ENCODE measurements around the gene WIZ.
"Not testable (repeated sequence)": the region's sequence is repeated elsewhere in the genome, so short reads cannot be mapped to it uniquely, and the experiment has no call there.

WIZ gene, protein sequence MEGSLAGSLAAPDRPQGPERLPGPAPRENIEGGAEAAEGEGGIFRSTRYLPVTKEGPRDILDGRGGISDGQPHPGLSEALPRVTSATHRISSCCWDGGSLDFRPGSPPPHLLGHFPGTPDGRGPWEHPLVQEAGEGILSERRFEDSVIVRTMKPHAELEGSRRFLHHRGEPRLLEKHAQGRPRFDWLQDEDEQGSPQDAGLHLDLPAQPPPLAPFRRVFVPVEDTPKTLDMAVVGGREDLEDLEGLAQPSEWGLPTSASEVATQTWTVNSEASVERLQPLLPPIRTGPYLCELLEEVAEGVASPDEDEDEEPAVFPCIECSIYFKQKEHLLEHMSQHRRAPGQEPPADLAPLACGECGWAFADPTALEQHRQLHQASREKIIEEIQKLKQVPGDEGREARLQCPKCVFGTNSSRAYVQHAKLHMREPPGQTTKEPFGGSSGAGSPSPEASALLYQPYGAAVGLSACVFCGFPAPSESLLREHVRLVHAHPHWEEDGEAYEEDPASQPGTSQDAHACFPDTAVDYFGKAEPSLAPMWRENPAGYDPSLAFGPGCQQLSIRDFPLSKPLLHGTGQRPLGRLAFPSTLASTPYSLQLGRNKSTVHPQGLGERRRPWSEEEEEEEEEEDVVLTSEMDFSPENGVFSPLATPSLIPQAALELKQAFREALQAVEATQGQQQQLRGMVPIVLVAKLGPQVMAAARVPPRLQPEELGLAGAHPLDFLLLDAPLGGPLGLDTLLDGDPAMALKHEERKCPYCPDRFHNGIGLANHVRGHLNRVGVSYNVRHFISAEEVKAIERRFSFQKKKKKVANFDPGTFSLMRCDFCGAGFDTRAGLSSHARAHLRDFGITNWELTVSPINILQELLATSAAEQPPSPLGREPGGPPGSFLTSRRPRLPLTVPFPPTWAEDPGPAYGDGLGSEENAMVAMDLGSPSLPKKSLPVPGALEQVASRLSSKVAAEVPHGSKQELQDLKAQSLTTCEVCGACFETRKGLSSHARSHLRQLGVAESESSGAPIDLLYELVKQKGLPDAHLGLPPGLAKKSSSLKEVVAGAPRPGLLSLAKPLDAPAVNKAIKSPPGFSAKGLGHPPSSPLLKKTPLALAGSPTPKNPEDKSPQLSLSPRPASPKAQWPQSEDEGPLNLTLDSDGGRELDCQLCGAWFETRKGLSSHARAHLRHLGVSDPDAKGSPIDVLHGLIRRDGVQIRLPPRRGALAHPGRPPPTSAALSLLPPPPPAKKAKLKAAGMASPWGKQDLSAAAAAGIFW (N-terminal part only)

DNA sequence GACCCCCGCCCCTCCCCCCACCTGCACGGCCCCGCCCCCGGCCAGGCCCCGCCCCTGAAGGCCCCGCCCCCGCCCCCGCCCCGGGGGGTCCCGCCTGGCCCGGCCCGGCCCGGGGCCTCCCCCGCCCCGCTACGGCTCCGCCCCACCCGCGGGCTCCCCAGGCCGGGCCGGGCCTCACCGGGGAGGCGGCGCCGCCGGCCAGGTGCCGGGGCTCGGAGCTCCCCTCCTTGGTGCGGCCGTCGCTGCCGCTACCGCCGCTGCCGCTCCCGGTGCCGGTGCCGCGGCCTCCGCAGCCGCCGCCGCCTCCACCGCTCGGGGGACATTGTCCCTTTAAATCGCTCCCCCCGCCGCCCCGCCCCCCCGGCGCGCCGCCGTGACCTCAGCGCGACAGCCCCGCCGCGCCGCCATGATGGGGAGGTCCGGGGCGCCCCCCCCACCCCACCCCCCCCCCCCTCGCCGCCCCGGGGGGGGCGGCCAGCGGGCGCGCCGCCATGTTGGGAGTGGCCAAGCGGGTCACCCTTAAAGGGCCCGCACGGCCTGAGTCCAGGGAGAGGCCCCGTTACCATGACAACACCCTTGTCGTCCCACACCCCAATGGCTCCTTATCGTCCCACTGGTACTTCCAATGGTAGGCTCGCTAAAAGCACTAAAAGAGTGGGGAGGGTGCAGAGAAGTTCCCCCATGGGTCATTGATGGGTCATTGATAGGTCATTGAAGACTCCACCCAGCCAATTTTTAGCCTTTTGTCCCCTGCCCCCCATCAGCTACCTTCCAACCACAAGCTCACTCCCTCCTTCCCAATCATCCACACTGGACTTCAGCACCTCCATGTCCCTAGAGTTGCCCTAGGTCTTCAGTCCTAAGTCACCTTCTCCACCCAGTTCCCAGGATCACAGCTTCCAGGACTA lies at the start of gene WIZ:
TSS of gene WIZ (minus strand) at position 337 of the 908 bp plus-strand sequence. CDS start 1,649 bp downstream, outside the sequence.
- DNase-seq (ENCODE audit: low spot score) = peak; percentile 58

DNA sequence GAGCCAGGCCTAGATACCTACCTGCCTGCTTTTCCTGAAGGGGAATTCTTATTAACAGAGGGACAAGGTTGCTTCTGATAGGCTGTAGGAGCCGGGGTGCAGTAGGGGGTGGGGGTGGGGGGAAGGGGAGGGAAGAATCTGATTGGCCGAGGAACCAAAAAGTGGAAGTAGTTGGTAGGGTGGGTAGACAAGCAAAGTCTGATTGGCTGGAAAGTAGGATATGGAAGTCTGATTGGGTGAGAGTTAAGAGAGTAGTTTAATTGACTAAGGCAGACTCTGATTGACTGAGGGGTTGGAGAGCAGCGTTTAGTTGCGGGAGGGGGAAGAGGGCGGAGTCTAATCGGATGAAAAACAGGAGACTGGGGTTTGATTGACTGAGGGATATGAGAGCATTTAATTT lies 49.2 kb upstream of the WIZ start:
- no peak for DNase-seq (ENCODE audit: low spot score)

DNA sequence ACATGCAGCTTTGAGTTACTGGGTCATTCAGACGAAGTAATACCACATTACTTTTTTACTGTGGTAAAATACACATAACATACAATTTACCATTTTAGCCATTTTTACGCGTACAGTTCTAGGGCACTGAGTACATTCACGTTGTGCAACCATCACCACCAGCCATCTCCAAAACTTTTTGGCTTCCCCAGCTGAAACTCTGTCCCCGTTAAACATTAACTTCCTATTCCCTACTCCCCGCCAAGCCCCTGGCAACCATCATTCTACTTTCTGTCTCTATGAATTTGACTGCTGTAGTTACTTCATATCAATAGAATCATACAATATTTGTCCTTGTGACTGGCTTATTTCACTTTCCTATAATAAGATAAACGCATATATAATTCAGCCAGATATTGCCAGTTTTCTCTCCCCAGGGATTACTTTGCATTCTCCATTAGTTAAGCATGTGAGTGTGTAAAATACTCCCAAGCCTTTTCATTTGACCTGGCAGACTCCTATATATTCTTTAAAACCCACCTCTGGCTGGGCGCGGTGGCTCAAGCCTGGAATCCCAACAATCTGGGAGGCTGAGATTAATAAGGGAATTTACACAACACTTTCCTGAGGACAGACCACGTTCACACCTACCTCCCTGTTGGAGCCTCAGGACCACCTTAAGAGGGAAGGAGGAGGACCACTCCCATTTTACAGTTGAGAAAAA lies 48.6 kb upstream of the WIZ start:
- no peak for DNase-seq (ENCODE audit: low spot score)

DNA sequence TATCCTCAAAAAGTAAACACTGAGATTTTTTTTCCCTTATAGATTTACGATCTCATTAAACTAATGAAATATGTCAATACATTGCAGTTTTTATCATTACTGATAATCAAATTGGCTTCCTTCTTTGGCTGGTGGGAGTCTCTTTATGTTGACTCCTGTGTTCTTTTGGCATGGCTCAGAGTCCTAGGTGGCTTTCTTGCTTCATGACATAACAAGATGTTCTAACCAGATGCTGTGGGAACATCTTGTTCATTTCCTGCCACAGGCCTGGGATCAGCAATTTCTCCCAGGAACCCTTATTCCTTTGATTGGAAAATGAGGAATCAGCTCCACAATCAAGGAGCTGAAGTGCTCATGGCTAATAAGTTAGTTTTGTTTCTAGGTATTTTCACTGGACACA lies 45.4 kb upstream of the WIZ start:
- DNase-seq (ENCODE audit: low spot score) = no peak

DNA sequence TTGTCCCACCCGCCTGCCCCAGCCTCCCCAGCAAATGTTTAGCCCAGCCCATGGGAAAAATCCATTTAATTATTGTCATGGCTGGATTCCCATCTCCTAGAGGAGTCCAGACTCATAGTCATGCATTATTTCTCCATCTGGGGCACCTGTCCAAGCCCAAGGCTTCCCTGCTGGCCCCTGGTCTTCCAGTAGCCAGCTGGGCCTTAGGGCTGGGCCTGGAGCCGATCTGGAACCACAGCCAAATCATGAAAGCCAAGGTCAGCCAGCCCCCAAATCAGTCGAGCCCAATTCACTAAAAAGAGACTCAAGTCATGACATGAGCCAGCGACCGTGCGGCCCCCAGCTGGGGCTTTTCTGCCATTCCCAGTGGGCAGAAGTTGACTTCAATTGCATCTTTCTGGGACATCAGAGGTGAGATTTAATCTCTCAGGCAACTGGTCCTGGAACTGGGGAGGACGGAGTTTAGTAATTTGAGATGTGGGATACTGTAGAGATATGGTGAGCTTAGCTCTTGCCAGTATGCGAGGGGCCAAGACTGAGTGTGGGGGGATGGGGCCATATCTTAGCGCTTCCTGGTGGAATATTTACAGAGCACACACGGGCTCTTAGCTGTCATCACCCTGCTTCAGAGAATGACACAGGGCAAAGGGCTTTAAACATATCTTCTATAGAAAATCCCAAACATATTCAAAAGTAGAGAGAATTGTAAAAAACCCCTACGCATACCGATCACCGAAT lies 38.9 kb upstream of the WIZ start:
- no peak for DNase-seq (ENCODE audit: low spot score)

DNA sequence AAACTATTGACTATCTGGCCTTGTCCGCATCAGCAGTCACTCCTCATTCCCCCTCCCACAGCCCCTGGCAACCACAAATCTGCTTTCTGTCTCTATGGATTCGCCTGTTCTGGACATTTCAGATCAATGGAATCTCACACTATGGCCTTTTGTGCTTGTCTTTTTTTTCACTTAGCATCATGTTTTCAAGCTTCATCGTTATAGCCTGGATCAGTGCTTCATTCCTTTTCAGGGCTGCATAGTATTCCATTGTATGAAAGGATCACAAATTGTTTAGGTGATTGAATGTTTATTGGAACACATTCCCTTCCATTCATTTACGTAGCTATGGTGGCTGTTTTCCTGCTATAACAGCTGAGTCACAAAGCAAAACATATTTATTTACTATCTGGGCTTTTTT lies 37.3 kb upstream of the WIZ start:
- DNase-seq (ENCODE audit: low spot score) = no peak

DNA sequence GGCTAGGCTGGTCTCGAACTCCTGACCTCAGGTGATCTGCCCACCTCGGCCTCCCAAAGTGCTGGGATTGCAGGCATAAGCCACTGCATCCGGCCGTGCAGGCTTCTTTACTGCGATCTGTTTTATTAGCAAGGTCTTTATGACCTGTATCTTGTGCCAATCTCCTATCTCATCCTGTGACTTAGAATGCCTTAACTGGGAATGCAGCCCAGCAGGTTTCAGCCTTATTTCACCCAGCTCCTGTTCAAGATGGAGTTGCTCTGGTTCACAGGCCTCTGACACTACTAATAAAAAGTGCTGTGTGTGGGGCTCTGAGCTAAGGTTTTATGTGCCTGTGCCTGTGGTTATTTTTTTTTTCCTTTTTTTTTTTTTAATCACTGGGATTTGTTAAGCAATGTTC lies 36.0 kb upstream of the WIZ start:
- not testable (repeated sequence) for DNase-seq (ENCODE audit: low spot score)

DNA sequence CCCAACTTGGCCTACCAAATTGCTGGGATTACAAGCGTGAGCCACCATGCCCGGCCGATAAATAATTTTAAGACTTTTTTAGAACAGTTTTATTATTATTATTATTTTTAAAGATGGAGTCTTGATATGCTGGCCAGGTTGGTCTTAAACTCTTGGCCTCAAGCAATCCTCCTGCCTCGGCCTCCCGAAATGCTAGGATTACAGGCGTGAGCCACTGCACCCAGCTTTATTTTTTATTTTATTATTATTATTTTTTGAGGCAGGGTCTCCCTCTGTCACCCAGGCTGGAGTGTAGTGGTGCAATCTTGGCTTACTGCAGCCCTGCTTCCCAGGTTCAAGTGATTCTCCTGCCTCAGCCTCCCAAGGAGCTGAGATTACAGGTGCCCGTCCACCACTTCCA lies 31.2 kb upstream of the WIZ start:
- not testable (repeated sequence) for DNase-seq (ENCODE audit: low spot score)

DNA sequence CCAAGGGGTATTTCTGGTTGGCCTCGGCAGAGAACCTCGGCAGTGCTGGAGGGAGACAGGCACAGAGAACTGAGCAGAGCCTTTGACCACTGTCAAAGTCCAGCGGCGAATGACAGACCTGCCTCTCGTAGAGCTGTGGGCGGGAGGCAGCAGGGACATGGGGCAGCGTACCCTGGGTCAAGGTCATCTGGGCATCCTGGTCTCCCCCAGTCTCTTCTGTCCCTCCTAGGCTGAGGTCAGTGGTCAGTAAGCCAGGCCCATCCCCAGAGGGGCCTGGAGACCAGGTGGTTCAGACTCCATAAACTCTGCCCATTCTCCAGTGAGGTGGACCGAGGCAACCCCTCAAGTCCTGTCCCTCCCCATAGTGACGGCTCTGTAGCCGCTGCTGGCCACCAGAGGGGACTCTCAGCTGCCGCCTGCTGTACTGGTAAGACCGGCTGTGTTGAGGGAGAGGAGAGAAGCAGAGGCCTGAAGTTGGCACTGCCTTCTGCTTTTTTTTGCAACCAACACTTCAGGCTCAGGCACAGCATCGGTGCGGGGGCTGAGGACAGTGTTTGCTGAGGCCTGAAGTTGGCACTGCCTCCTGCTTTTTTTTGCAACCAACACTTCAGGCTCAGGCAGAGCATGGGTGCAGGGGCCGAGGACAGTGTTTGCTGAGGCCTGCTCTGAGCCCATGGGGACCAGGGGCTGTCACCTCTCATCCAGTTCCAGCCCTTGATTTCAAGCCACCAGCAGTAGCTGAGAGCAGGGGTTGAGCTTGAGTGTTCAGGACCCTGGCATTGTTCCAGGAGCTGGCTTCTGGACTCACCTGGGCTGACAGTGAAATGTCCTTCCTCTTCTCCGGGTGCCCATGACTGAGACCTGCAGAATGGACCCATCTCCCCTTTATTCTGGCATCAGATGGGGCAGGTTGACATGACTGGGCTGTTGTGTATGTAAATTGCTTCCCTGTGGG lies 29.9 kb upstream of the WIZ start, which contains the start of gene PGLYRP2:
TSS of gene PGLYRP2 (minus strand) at position 111 of the 955 bp plus-strand sequence. CDS start 130 bp downstream, outside the sequence.
- DNase-seq (ENCODE audit: low spot score) = no peak

DNA sequence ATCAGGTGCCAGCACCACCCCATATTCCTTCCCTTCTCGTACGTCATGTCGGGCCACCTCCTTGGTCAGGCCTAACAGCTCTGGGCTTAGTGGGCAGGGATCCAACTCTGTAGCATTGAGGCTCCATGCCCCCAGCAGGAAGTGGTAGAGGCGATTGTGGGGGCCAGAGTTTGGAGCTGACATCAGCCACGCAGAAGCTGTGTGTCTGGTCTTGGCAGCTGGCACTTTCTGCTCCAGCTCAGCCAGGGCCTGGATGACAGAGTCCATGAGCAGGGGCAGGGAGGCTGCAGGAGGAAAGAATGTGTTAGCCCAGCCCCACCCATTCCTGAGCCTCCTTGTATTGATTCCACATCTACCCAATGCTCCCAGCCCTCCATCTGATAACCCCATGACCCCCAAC lies 26.6 kb upstream of the WIZ start:
- no peak for DNase-seq (ENCODE audit: low spot score)

DNA sequence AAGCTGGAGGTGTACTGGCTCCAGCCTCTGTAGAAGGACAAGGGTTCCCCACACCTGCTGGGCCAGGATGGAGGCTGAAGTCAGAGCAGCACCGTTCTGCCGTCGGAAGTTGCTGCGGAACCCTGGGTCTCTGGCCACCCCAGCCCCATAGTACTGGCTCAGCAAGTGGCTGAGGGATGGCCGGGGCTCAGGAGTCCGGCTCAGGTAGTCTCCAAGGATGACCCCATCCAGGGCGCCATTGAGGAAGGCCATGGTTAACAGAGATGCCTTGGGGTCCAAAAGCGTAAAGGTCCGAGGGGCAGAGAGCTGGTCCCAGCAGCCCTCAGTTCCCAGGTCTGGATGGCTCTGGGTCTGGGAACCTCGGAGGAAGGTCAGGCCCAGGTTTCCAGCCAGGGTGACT lies 25.9 kb upstream of the WIZ start:
- no peak for DNase-seq (ENCODE audit: low spot score)

DNA sequence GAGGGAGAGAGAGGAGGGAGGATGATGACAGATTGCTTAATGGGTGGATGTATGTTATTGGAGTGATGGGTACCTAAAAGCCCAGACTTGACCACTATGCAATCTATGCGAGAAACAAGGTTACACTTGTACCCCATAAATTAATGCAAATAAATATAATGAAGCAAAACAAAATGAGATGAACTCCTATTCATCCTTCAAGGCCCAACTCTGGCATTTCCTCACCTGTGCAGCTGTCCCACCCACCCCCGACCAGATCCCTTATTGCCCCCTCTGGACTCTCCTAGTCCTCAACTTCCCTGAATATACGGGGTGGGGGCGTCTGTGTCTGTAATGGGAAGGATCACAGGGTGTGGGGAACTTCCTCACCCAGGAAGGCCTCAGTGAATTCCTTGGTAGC lies 25.4 kb upstream of the WIZ start:
- DNase-seq (ENCODE audit: low spot score) = no peak

DNA sequence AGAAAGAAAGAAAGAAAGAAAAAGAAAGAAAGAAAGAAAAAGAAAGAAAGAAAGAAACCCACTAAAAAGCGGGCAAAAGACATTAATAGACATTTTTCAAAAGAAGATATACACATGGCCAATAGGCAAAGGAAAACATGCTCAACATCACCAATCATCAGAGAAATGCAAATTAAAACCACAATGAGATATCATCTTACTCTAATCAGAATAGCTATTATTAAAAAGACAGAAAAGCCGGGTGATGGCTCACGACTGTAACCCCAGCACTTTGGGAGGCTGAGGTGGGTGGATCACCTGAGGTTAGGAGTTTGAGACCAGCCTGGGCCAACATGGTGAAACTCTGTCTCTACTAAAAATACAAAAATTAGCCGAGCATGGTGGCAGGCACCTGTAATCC lies 24.1 kb upstream of the WIZ start:
- not testable (repeated sequence) for DNase-seq (ENCODE audit: low spot score)

DNA sequence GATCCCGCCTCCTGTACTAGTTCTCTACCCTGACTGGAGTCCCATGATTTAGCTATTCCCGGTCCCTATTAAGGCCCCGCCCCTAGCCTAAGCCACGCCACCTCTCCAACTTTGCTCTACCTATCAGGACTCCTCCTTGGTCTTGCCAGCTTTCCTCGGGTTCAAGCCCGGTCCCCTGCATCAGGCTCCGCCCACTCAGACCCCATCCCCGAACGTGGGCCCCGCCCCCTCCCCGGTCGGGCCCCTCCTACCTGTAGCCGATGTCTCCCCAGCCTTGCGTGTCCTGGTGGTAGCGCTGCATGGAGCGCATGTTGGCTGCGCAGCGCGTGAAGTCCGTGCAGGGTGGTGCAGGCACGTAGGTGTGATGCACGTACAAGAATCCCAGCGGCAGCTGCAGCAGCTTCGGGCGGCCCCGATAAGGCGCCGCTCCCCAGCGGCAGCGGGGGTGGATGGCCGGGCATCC lies 21.9 kb upstream of the WIZ start:
- no peak for DNase-seq (ENCODE audit: low spot score)

DNA sequence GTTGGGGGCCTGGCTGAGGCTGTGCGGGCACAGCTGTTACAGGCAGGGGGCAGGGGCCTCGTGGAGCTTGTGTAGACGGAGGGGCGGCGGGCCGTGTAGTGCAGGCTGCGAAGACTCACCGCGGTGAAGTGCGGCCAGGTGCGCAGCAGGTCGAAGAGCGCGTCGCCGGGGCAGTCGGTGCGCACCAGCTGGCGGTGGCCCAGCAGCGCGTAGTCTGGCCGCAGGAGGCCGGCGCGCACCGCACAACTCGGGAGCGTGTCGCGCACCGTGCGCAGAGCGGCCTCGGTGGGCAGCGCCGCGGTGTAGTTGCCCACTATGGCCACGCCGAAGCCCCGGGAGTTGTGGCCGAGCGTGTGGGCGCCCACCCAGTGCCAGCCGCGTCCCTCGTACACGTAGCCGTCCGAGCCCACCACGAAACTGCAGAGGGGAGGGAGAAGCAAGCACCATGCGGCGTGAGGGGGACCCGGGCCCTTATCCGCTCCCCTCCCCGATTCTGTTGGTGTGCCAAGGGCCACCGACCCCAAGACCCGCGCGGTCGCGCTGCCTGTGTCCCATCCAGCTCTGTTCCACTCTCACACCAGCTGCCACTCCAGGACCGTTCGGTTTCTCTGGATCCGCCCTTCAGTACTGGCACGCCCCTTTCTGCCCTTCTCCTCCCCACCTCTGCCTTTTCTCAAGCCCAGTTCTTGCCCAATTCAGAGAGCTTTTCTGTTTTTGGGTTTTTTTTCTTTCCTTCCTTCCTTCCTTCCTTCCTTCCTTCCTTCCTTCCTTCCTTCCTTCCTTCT lies 19.9 kb upstream of the WIZ start:
- DNase-seq (ENCODE audit: low spot score) = no peak

DNA sequence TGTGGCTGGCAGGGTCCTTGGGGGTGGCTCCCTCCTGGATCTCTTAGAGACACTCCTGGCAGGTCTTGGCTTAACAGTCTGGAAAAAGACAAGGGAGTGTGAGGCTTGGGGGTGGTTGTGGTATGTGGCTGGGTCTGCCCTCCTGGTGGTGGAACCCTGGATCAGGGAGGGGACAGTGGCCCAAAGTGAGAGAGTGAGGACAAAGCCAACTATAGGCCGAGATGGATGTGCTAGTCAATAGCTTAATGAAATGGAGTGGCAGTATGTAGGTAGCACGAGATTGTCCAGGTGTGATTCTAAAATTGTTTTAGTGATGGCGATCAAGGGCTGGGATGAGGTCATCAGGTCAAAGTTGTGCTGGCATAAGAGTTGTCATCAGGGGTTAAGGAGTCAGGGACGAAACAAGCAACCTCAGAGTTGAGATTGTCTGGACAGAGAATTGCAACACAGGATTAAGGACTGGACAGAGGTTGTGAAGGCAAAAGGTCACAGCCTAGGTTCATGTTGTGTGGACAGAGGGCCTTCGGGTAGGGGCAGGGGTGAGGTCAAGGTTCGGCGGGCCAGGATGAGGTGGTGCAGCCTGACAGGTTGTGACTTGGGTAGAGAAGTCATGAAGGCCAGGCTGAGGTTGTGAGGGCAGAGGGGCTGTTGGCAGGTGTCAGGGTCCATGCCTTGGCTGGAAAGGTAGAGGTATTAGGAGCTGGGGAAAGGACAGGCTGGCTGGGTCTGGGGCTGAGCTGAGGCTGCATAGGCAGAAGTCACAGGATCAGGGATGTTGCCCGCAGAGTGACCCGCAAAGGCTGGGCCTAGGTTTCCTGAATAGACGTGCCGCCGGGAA lies 19.1 kb upstream of the WIZ start:
- DNase-seq (ENCODE audit: low spot score) = no peak

DNA sequence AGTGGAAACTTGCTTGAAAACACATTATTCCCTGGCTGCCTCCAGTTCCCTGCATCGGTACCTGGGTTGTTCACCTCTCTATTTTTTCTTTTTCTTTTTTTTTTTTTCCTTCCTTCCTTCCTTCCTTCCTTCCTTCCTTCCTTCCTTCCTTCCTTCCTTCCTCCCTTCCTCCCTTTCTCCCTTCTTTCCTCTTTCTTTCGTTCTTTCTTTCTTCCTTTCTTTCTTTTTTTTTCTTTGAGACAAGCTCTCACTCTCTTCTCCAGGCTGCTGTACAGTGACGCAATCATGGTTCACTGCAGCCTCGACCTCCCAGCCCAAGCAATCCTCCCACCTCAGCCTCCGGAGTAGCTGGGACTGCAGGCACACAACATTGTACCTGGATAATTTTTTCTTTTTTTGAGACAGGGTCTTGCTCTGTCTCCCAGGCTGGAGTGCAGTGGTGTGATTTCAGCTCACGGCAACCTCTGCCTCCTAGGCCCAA lies 18.0 kb upstream of the WIZ start:
- no peak for DNase-seq (ENCODE audit: low spot score)
